ENCODE results near the gene MCM9. TPM values are rescaled to one million over a fixed set of nuclear protein-coding genes. Genes with fewer than 3 reads are reported as not detected.

The MCM9 gene
- total and polyA plus RNA-seq, 2 of the 13 experiments (the other 11 are each of a cell fraction or from before 2014, with no cell fraction given) = 3.8 to 17.2 TPM

GRCh38 chr6:118875672-118876071, 59.3 kb downstream of the MCM9 start:
- CTCF ChIA-PET (ENCODE audit: low intra/inter-chr PET ratio, low total read pairs) = no interaction called here
- H3K4me1 ChIP-seq (ENCODE audit: insufficient read depth, low read length) = 0 out of 2 replicates have a peak, but pooled peaks cover 5% of the 10 kb centered on the region
- POLR2A ChIA-PET = no interaction called here
- TF ChIP-seq SP2 (CRISPR knock-in tag; IDR thresholded peaks at IDR 0.05) = no peak
- no peak for TF ChIP-seq MAFG (CRISPR knock-in tag; IDR thresholded peaks at IDR 0.05)
- no peak for TF ChIP-seq ZNF18 (CRISPR knock-in tag; IDR thresholded peaks at IDR 0.05; ENCODE audit: insufficient replicate concordance)
- TF ChIP-seq BCL6 (CRISPR knock-in tag; IDR thresholded peaks at IDR 0.05) = peak; percentile 97
- peak; percentile 69; the same call in 1 of the 2 replicates for TF ChIP-seq FOXA1 (IDR thresholded peaks at IDR 0.05)
- TF ChIP-seq FOXA1 (CRISPR knock-in tag; IDR thresholded peaks at IDR 0.05) = peak; percentile 51; the same call in 1 of the 2 replicates
- TF ChIP-seq TSC22D2 (CRISPR knock-in tag; IDR thresholded peaks at IDR 0.05; ENCODE audit: borderline replicate concordance) = no peak
- peak; percentile 73 for TF ChIP-seq TFAP4 (IDR thresholded peaks at IDR 0.05; ENCODE audit: borderline replicate concordance, low read depth)
- TF ChIP-seq ZMYM4 (CRISPR knock-in tag; IDR thresholded peaks at IDR 0.05) = peak; percentile 40; the same call in 1 of the 2 replicates
- no peak for TF ChIP-seq SOX13 (IDR thresholded peaks at IDR 0.05)
- 0 out of 4 replicates have a peak, but pooled peaks of 1 of the 2 experiments have one; percentile 22 for TF ChIP-seq SOX13 (CRISPR knock-in tag; conservative IDR thresholded peaks at IDR 0.05 in 1 of 2, IDR thresholded peaks at IDR 0.05 in 1 of 2)
- TF ChIP-seq FOXA3 (CRISPR knock-in tag; IDR thresholded peaks at IDR 0.05) = peak; percentile 71
- no peak for TF ChIP-seq NFKBIZ (CRISPR knock-in tag; IDR thresholded peaks at IDR 0.05)
- no peak for TF ChIP-seq FOXP1 (IDR thresholded peaks at IDR 0.05)
- 0 out of 2 replicates have a peak, but pooled peaks have one; percentile 14 for TF ChIP-seq FOXP1 (CRISPR knock-in tag; IDR thresholded peaks at IDR 0.05)
- TF ChIP-seq ZNF225 (CRISPR knock-in tag; IDR thresholded peaks at IDR 0.05) = no peak
- TF ChIP-seq ZNF879 (CRISPR knock-in tag; IDR thresholded peaks at IDR 0.05) = no peak
- no peaks in the 10 kb centered on the region for H3K27me3 ChIP-seq (ENCODE audit: control insufficient read depth in 1 of 2, insufficient read depth in 2 of 2, low read length in 2 of 2)
- no peaks in the 10 kb centered on the region for H3K36me3 ChIP-seq (replicated peaks in 1 of 2; ENCODE audit: control insufficient read depth in 1 of 2, insufficient read depth in 2 of 2, low read length in 2 of 2)
- H3K9ac ChIP-seq (ENCODE audit: insufficient read depth, low read depth, low read length) = no peak overlapping the region
- FAIRE-seq (no peak), ATAC-seq (no peak), DNase-seq (ENCODE audit: low spot score) (no peak)
- no peak overlapping the region for H3K27ac ChIP-seq (ENCODE audit: extremely low read length, insufficient read depth, low read length)
- BruUV-seq (replicated peaks) = no TSS peak
- intact Hi-C loops (cut with micrococcal nuclease; ENCODE audit: unreplicated experiment) = no loop called here
- H4K20me1 ChIP-seq (ENCODE audit: insufficient read depth, low read length) = no peaks in the 10 kb centered on the region
- H3K9me3 ChIP-seq (ENCODE audit: low read length) = no peaks in the 10 kb centered on the region
- no peak overlapping the region for H2AFZ ChIP-seq (ENCODE audit: low read length)
- in situ Hi-C loops (cut with HindIII; ENCODE audit: extremely low pct_ligation_motif_present, low pct_unique_long_range_greater_than_20kb) = no loop called here
- WGBS (ENCODE audit: low lambda C conversion rate) = 75% methylated on average over 2 of the region's 2 CpGs
- H3K4me3 ChIP-seq (replicated peaks in 1 of 3; ENCODE audit: insufficient read depth in 1 of 3, low read depth in 2 of 3, low read length in 3 of 3) = no peak overlapping the region
- no peaks in the 10 kb centered on the region for H3K79me2 ChIP-seq (ENCODE audit: insufficient read depth, low read length)
- H3K4me2 ChIP-seq (ENCODE audit: low read depth, low read length) = no peak overlapping the region
